GM21529 (cell line): ENCODE data around the gene GLIS1.

ENCODE experiments used
- ATAC-seq: cut with Tn5 transposase; IDR thresholded peaks from one replicate; pipeline ENCODE4 v1.9.1; 2021; ENCODE audit not compliant: unreplicated experiment

The GLIS1 gene

GRCh38 chr1:53681351-53681976 lies 57.5 kb downstream of the GLIS1 start:
- no peak for ATAC-seq

- no peak for ATAC-seq
Measured at GRCh38 chr1:53680868-53681267, 58.1 kb downstream of the GLIS1 start.

- ATAC-seq, result no peak
Measured at GRCh38 chr1:53678938-53679825, 59.8 kb downstream of the GLIS1 start.

GRCh38 chr1:53678507-53678906 lies 60.5 kb downstream of the GLIS1 start:
- ATAC-seq, result no peak

GRCh38 chr1:53678046-53678445 lies 60.9 kb downstream of the GLIS1 start:
- no peak for ATAC-seq

- ATAC-seq, result no peak
Measured at GRCh38 chr1:53677486-53677885, 61.5 kb downstream of the GLIS1 start.

GRCh38 chr1:53672785-53673184 lies 66.2 kb downstream of the GLIS1 start:
- ATAC-seq, result no peak

GRCh38 chr1:53672243-53672642 lies 66.7 kb downstream of the GLIS1 start:
- ATAC-seq, result no peak

- ATAC-seq, result no peak
Measured at GRCh38 chr1:53669621-53670191, 69.3 kb downstream of the GLIS1 start.

- ATAC-seq, result no peak
Measured at GRCh38 chr1:53666566-53666965, 72.4 kb downstream of the GLIS1 start.

- no peak for ATAC-seq
Measured at GRCh38 chr1:53665996-53666395, 73.0 kb downstream of the GLIS1 start.

GRCh38 chr1:53663529-53664300 lies 75.2 kb downstream of the GLIS1 start:
- ATAC-seq, result no peak

- no peak for ATAC-seq
Measured at GRCh38 chr1:53662951-53663350, 76.0 kb downstream of the GLIS1 start.

GRCh38 chr1:53662169-53662568 lies 76.8 kb downstream of the GLIS1 start:
- no peak for ATAC-seq

- ATAC-seq, result no peak
Measured at GRCh38 chr1:53661496-53661895, 77.5 kb downstream of the GLIS1 start.

GRCh38 chr1:53660666-53661065 lies 78.3 kb downstream of the GLIS1 start:
- ATAC-seq, result no peak

- no peak for ATAC-seq
Measured at GRCh38 chr1:53659436-53659835, 79.5 kb downstream of the GLIS1 start.

- ATAC-seq, result no peak
Measured at GRCh38 chr1:53658489-53659230, 80.3 kb downstream of the GLIS1 start.

- no peak for ATAC-seq
Measured at GRCh38 chr1:53657891-53658396, 81.0 kb downstream of the GLIS1 start.

- ATAC-seq, result no peak
Measured at GRCh38 chr1:53657531-53657805, 81.5 kb downstream of the GLIS1 start.
